NB4 (cell line): Measurements from ENCODE around the gene DDX41.

ENCODE experiments used
- MAX ChIP-seq: IDR thresholded peaks from 2 replicates; pipeline ENCODE4 v1.6.1; 2011; ENCODE audit warnings: low read depth, low read length
- POLR2A ChIP-seq: IDR thresholded peaks from 2 replicates; pipeline ENCODE4 v1.6.1; 2011; ENCODE audit warnings: mild to moderate bottlenecking; ENCODE audit not compliant: insufficient read length; ENCODE audit errors: extremely low read depth
- TF ChIP-seq, protein P1 (sequence below): IDR thresholded peaks from one replicate; pipeline ENCODE4 v1.5.1; 2012; ENCODE audit warnings: low read depth, low read length

- TF ChIP-seq, protein P1, sequence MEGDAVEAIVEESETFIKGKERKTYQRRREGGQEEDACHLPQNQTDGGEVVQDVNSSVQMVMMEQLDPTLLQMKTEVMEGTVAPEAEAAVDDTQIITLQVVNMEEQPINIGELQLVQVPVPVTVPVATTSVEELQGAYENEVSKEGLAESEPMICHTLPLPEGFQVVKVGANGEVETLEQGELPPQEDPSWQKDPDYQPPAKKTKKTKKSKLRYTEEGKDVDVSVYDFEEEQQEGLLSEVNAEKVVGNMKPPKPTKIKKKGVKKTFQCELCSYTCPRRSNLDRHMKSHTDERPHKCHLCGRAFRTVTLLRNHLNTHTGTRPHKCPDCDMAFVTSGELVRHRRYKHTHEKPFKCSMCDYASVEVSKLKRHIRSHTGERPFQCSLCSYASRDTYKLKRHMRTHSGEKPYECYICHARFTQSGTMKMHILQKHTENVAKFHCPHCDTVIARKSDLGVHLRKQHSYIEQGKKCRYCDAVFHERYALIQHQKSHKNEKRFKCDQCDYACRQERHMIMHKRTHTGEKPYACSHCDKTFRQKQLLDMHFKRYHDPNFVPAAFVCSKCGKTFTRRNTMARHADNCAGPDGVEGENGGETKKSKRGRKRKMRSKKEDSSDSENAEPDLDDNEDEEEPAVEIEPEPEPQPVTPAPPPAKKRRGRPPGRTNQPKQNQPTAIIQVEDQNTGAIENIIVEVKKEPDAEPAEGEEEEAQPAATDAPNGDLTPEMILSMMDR, result no peak
- no peak for TF ChIP-seq POLR2A
- no peak for TF ChIP-seq MAX
Observed at GRCh38 chr5:177504086-177505056, 12.4 kb downstream of the DDX41 start.
